CD14-positive monocyte (primary cell): ENCODE measurements around the gene OSCAR. TPM values are rescaled to one million over a fixed set of nuclear protein-coding genes. Genes with fewer than 3 reads are reported as not detected.
A peak's percentile ranks its signal among the peaks of the same experiment; 100 is the strongest.

Source experiments
- DNase-seq, 3 donors: peaks; one replicate each; pipeline ENCODE4 v3.0.0-alpha.2; 2011 to 2022
- H2AFZ ChIP-seq: 2 replicates; pipeline ENCODE4 v1.6.0; 2012; ENCODE audit warnings: mild to moderate bottlenecking, low read depth, low read length, inconsistent platforms; ENCODE audit not compliant: insufficient read depth, poor library complexity, severe bottlenecking
- H3K27ac ChIP-seq, 2 donors: 1 replicate in 1 of 2; 2 replicates in 1 of 2; pipeline ENCODE4 v1.5.1; 2012 to 2013; ENCODE audit warnings: low read length in 2 of 2, control low read depth in 1 of 2, inconsistent platforms in 1 of 2, low read depth in 1 of 2, mild to moderate bottlenecking in 1 of 2
- H3K27me3 ChIP-seq, 2 donors: one replicate each; pipeline versions ENCODE4 v1.6.0 to v1.6.1; 2011 to 2013; ENCODE audit warnings: low read length in 2 of 2; ENCODE audit not compliant: control insufficient read depth in 2 of 2, insufficient read depth in 2 of 2
- H3K36me3 ChIP-seq, 2 donors: replicated peaks in 1 of 2; 1 replicate in 1 of 2; 2 replicates in 1 of 2; pipeline versions ENCODE4 v1.5.1 to v1.6.1; 2012 to 2013; ENCODE audit warnings: low read length in 2 of 2, control low read depth in 1 of 2, inconsistent platforms in 1 of 2, mild to moderate bottlenecking in 1 of 2; ENCODE audit not compliant: insufficient read depth in 2 of 2, control insufficient read depth in 1 of 2
- H3K4me1 ChIP-seq, 2 donors: 1 replicate in 1 of 2; 2 replicates in 1 of 2; pipeline versions ENCODE4 v1.5.1 to v1.6.1; 2012 to 2013; ENCODE audit warnings: low read length in 2 of 2, control low read depth in 1 of 2, inconsistent platforms in 1 of 2, mild to moderate bottlenecking in 1 of 2, moderate library complexity in 1 of 2; ENCODE audit not compliant: insufficient read depth in 2 of 2, control insufficient read depth in 1 of 2
- H3K4me2 ChIP-seq: replicated peaks from 2 replicates; pipeline ENCODE3; 2012; ENCODE audit warnings: low read length, moderate library complexity, mild to moderate bottlenecking; ENCODE audit not compliant: poor library complexity, severe bottlenecking; ENCODE audit errors: extremely low read depth
- H3K4me3 ChIP-seq, 3 experiments: fragments of 200-600 bp in 1 of 3; sonication (generic) in 1 of 3; replicated peaks in 1 of 3; 1 replicate in 2 of 3; 2 replicates in 1 of 3; pipeline ENCODE4 v1.5.1; 2011 to 2013; ENCODE audit warnings: low read length in 3 of 3, mild to moderate bottlenecking in 3 of 3, control low read depth in 2 of 3, low read depth in 2 of 3, inconsistent platforms in 1 of 3, moderate library complexity in 1 of 3
- H3K79me2 ChIP-seq: 2 replicates; pipeline ENCODE4 v1.6.0; 2012; ENCODE audit warnings: mild to moderate bottlenecking, control low read depth, inconsistent platforms, low read length, moderate library complexity; ENCODE audit not compliant: insufficient read depth
- H3K9ac ChIP-seq: 2 replicates; pipeline ENCODE4 v1.6.0; 2017; ENCODE audit warnings: low read length, mild to moderate bottlenecking; ENCODE audit not compliant: insufficient read depth, poor library complexity, severe bottlenecking
- H3K9me3 ChIP-seq, 2 donors: replicated peaks in 1 of 2; 1 replicate in 1 of 2; 2 replicates in 1 of 2; pipeline versions ENCODE4 v1.5.1 to v1.6.1; 2012 to 2013; ENCODE audit warnings: low read length in 2 of 2, control low read depth in 1 of 2; ENCODE audit not compliant: control insufficient read depth in 1 of 2, insufficient read depth in 1 of 2
- H4K20me1 ChIP-seq: 2 replicates; pipeline ENCODE4 v1.6.0; 2012; ENCODE audit warnings: mild to moderate bottlenecking, low read length, control low read depth, moderate library complexity; ENCODE audit not compliant: insufficient read depth
- H3K27ac Mint-ChIP-seq, 7 donors: one replicate each; pipeline ENCODE4 v1.8.0; 2020; ENCODE audit warnings: mild to moderate bottlenecking in 7 of 7, mixed read lengths in 7 of 7, moderate library complexity in 6 of 7, inconsistent platforms in 2 of 7
- H3K27me3 Mint-ChIP-seq, 3 donors: one replicate each; pipeline ENCODE4 v1.8.0; 2021 to 2022; ENCODE audit warnings: low read depth in 3 of 3, mild to moderate bottlenecking in 3 of 3, mixed read lengths in 3 of 3, moderate library complexity in 3 of 3, inconsistent platforms in 1 of 3
- H3K36me3 Mint-ChIP-seq, 2 donors: one replicate each; pipeline ENCODE4 v1.8.0; 2020; ENCODE audit warnings: mixed read lengths in 2 of 2, inconsistent platforms in 1 of 2, mild to moderate bottlenecking in 1 of 2
- H3K4me1 Mint-ChIP-seq: one replicate; pipeline ENCODE4 v1.8.0; 2020; ENCODE audit warnings: mild to moderate bottlenecking, mixed read lengths
- H3K4me3 Mint-ChIP-seq, 2 donors: one replicate each; pipeline ENCODE4 v1.8.0; 2020; ENCODE audit warnings: mild to moderate bottlenecking in 2 of 2, mixed read lengths in 2 of 2, moderate library complexity in 1 of 2
- H3K9me3 Mint-ChIP-seq, 7 donors: one replicate each; pipeline ENCODE4 v1.8.0; 2020 to 2022; ENCODE audit warnings: mixed read lengths in 7 of 7, mild to moderate bottlenecking in 6 of 7, moderate library complexity in 6 of 7, inconsistent platforms in 2 of 7
- CTCF ChIP-seq: fragments of 200-600 bp; IDR thresholded peaks from one replicate; pipeline ENCODE4 v1.8.0; 2022; ENCODE audit warnings: antibody characterized with exemption, mild to moderate bottlenecking
- WGBS: methylation state at CpG from one replicate; pipeline ENCODE4 v1.1.5; 2013; ENCODE audit warnings: missing lambda C conversion rate; ENCODE audit not compliant: insufficient coverage; 5-methylcytosine and 5-hydroxymethylcytosine counted together
- intact Hi-C, 2 donors: fragments of 100-400 bp; cut with micrococcal nuclease; formaldehyde crosslinking; loops; one replicate each; pipeline versions ENCODE4 v1.15.0 to v1.15.1; 2023
- polyA plus RNA-seq, 3 donors: library from polyadenylated mRNA; depleted of rRNA in 1 of 3; unstranded in 2 of 3; stranded (reverse) in 1 of 3; fragments of 300-500 nt in 2 of 3; fragments of >200 nt in 1 of 3; fragmentation: Illumina TruSeq in 2 of 3; gene quantifications; 1 replicate in 2 of 3; 2 replicates in 1 of 3; pipeline ENCODE4 v1.2.3, GENCODE V29; 2012 to 2021

The OSCAR gene
- polyA plus RNA-seq, 3 donors = 81.4 to 270 (median 126) TPM

DNA sequence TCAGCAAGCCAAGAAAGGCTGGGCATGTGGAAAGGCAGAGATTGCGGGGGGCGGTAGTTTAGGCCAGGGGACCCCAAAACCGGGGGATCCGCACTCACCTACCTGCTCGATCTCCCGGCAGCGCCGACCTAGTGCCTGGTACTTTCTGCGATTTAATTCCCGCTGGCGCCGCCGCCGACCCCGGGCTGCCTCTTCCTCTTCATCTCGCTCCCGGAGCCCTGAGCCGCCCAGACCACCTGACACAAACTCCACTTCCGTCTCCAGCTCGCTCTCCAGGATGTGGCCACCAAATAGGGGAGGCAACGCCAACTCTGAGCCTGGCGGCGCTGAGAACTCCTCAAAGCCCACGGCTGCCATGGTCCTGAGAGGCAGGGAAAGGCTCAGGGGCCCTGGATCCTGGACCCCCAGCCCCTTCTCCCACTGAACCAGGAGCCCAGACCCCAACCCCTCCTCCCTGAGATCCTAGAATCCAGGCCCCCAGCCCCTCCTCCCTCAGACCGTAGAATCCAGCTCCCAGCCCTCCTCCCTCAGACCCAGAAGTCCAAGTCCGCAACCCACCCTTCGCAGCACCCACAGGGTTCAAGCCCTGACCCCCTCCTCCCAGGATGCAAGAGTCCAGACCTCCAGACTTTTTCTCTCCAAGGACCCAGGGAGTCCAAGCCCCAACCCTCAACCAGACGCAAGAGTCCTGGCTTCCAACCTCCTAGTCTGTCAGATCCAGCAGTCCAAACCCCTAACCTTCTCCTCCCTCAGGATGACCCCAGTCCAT, 13.9 kb upstream of the OSCAR start:
- Histone ChIP-seq H3K4me3 (peak overlapping the region; percentile 52 to 94 (median 83)), H3K36me3 (peaks cover 23 to 40% of the 10 kb centered on the region in 2 donors), H3K27me3 (no peaks in the 10 kb centered on the region), H4K20me1 (peaks cover 37% of the 10 kb centered on the region), H3K4me2 (peak overlapping the region; percentile 87), H3K79me2 (peaks cover 48% of the 10 kb centered on the region), H3K27ac (peak overlapping the region; percentile 32 to 84), H3K9ac (peak overlapping the region; percentile 71), H2AFZ (peak overlapping the region; percentile 94), H3K9me3 (no peaks in the 10 kb centered on the region), H3K4me1 (peaks cover 19 to 27% of the 10 kb centered on the region in 2 donors)
- Mint-ChIP-seq H3K9me3 (no peaks in the 10 kb centered on the region), H3K36me3 (peaks cover 33 to 54% of the 10 kb centered on the region in 2 donors), H3K4me1 (peaks cover 29% of the 10 kb centered on the region), H3K4me3 (peak overlapping the region; percentile 90 to 98), H3K27ac (peak overlapping the region; percentile 94 to 98 (median 98)), H3K27me3 (peaks cover 0 to 3% (median 0%) of the 10 kb centered on the region in 3 donors)
- TF ChIP-seq CTCF = no peak
- intact Hi-C loops = loop anchor here in 1 of 2 donors (1.0 kb wide), 1 partner anchor 11 kb away; no protein-coding TSS in a partner anchor
- DNase-seq = peak in 2 of 3 donors; percentile 47 to 59
- 3% methylated on average over 27 of the region's 28 CpGs for WGBS

- 50% methylated on average over 1 of the region's 6 CpGs for WGBS
Observed at GRCh38 chr19:54109651-54110050, 9.0 kb upstream of the OSCAR start.

More at GRCh38 chr19:54109651-54110050, 9.0 kb upstream of the OSCAR start:
- Mint-ChIP-seq H3K9me3 (peaks cover 0 to 2% (median 0%) of the 10 kb centered on the region in 7 donors), H3K4me1 (peaks cover 14% of the 10 kb centered on the region), H3K36me3 (peaks cover 59 to 87% of the 10 kb centered on the region in 2 donors), H3K27me3 (no peaks in the 10 kb centered on the region), H3K27ac (peak overlapping the region in 1 of 7 donors; percentile 8), H3K4me3 (no peak overlapping the region)
- Histone ChIP-seq H2AFZ (no peak overlapping the region), H4K20me1 (peaks cover 57% of the 10 kb centered on the region), H3K4me1 (peaks cover 9 to 12% of the 10 kb centered on the region in 2 donors), H3K27ac (no peak overlapping the region), H3K4me2 (no peak overlapping the region), H3K9me3 (no peaks in the 10 kb centered on the region), H3K79me2 (peaks cover 52% of the 10 kb centered on the region), H3K36me3 (peaks cover 54 to 69% of the 10 kb centered on the region in 2 donors), H3K9ac (no peak overlapping the region), H3K27me3 (no peaks in the 10 kb centered on the region), H3K4me3 (no peak overlapping the region)
- DNase-seq = no peak
- no peak for TF ChIP-seq CTCF
- intact Hi-C loops = no loop called here
